HG03521 (cell line): ENCODE data around the gene TUT7.
"Not testable (repeated sequence)": the region's sequence is repeated elsewhere in the genome, so short reads cannot be mapped to it uniquely, and the experiment has no call there.

ENCODE experiments used
- ATAC-seq: cut with Tn5 transposase; IDR thresholded peaks from one replicate; pipeline ENCODE4 v1.9.1; 2021; ENCODE audit warnings: mild to moderate bottlenecking, moderate library complexity; ENCODE audit not compliant: unreplicated experiment

TUT7 gene, protein sequence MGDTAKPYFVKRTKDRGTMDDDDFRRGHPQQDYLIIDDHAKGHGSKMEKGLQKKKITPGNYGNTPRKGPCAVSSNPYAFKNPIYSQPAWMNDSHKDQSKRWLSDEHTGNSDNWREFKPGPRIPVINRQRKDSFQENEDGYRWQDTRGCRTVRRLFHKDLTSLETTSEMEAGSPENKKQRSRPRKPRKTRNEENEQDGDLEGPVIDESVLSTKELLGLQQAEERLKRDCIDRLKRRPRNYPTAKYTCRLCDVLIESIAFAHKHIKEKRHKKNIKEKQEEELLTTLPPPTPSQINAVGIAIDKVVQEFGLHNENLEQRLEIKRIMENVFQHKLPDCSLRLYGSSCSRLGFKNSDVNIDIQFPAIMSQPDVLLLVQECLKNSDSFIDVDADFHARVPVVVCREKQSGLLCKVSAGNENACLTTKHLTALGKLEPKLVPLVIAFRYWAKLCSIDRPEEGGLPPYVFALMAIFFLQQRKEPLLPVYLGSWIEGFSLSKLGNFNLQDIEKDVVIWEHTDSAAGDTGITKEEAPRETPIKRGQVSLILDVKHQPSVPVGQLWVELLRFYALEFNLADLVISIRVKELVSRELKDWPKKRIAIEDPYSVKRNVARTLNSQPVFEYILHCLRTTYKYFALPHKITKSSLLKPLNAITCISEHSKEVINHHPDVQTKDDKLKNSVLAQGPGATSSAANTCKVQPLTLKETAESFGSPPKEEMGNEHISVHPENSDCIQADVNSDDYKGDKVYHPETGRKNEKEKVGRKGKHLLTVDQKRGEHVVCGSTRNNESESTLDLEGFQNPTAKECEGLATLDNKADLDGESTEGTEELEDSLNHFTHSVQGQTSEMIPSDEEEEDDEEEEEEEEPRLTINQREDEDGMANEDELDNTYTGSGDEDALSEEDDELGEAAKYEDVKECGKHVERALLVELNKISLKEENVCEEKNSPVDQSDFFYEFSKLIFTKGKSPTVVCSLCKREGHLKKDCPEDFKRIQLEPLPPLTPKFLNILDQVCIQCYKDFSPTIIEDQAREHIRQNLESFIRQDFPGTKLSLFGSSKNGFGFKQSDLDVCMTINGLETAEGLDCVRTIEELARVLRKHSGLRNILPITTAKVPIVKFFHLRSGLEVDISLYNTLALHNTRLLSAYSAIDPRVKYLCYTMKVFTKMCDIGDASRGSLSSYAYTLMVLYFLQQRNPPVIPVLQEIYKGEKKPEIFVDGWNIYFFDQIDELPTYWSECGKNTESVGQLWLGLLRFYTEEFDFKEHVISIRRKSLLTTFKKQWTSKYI (N-terminal part only)

DNA sequence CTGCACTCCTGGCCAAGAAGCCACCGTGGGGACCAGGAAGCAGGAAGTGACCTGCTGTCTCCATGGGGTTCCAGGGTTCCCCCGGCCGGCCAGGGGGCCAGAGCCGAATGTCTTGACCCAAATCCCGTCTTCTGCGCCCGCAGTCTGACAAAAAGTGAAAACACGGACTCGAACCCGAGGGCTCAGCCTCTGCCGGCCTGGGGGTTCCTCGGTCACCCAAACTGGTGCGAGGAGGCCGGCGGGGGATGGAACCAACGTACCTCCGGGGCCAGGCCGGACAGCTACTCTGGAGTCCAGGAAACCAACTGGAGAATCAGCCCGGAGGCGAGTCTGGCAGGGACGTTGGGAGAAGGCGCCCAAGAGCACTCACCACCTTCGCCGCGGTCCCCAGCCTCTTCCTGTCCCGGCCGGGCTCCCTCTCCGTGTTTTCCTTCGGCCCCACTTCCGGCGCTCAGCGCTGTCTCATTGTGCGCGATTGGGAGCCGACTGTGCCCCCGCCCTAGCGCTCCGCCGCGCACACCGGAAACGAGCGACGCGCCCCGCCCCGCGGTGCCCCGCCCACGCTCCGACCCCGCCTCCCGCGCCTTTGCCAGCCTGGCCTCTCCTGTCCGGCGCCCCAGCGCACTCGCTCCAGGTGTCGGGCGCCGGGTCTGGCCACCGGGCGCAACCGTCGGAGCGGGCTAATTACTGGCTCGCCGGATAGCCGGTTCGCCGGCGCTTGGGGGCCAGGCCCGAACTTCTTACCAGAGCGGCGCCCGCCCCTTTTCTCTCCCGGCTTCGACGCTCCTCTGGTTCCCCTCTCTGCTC is at the start of gene TUT7:
Gene TUT7 (minus strand): TSS at position 400 of the 807 bp plus-strand sequence. CDS start 1,211 bp downstream, outside the sequence.
- ATAC-seq, result peak; percentile 84

DNA sequence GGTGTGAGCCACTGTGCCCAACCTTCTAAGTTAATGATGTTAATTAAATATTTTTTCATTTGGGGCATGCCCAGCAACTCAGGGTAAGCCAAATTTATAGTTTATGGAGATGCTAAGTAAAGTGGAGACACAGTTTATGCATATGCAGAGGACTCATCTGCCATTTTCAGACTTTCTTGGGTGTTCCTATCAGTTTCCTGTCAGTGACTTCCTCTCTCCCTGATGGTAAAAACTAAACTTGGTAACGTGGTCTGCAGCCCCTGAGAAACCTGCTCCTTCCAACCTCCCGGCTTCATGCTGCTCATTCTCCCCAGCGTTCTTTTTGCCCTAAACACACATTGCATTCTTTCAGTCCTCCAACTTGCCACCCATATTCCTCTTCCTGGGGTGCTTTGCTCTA is 48.4 kb upstream of the TUT7 start:
- ATAC-seq, result no peak

DNA sequence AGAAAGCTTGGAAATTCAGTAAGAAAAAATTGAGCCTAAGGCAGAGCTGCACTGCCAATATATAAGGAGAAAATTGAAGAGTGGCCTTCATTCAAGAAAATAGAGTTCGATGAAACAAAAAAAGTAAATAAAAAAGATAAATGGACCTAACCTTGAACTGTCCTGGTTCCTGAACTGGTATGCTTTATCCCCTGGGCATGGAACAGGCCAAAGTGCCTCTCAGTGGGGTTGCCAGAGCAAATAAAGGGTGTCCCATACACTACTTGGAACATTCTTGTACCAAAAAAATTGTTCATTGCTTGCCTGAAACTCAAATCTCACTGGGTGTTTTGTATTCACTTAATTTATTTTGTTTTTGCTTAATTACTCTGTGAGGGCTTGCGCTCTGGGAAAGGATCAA is 42.2 kb upstream of the TUT7 start:
- ATAC-seq, result no peak

DNA sequence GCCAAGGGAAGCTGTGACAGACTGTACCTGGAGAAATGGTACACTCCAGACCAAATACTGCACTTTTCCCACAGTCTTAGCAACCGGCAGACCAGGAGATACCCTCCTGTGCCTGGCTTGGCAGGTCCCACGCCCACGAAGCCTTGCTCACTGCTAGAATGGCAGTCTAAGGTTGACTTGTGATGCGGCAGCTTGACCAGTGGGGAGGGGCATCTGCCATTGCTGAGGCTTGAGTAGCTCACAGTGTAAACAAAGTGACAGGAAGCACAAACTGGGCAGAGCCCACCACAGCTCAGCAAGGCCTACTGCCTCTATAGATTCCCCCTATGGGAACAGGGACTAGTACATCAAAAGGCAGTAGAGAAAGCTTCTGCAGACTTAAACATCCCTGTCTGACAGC is 36.0 kb upstream of the TUT7 start:
- not testable (repeated sequence) for ATAC-seq

DNA sequence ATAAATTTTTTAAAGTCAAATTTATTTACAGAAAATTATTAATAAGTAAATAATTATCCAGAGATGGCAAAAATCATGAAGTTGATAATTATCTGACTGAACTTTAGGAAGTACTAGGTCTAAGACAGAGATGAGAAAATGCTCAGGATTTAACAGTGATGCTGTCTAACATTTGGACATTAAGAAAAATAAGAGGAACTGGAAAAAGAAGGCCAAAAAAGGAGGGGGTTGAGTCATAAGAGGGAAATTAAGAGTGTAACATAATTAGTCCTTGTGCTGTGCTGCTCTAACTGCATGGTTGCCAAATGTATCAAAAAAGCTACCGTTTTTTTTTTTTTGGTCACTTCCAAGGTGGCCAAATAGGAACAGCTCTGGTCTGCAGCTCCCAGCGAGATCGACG is 35.4 kb upstream of the TUT7 start:
- ATAC-seq, result no peak

DNA sequence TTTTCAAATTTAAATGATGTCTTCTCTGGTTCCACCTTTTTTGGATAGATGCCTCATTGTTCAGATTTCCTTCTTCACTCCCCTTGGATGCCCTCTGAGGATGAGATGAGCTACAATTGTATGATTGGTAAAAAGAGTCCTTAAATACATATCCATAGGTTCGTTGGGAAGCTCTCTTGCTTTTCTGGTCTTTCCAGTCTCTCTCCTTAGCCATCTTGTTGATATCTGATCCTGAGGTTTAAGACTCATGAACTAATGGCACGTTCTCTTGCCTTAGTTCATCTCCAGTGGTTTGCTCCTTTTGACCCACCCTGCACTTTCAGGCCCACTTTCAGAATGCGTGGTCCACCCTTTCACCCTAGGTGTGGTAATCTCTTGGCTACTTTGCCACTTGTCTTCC is 33.2 kb upstream of the TUT7 start:
- no peak for ATAC-seq

DNA sequence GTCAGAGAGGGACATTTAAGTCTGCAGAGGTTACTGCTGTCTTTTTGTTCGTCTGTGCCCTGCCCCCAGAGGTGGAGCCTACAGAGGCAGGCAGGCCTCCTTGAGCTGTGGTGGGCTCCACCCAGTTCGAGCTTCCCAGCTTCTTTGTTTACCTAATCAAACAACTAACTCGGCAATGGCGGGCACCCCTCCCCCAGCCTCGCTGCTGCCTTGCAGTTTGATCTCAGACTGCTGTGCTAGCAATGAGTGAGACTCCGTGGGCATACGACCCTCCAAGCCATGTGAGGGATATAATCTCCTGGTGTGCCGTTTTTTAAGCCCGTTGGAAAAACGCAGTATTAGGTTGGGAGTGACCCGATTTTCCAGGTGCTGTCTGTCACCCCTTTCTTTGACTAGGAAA is 28.8 kb upstream of the TUT7 start:
- ATAC-seq, result not testable (repeated sequence)

DNA sequence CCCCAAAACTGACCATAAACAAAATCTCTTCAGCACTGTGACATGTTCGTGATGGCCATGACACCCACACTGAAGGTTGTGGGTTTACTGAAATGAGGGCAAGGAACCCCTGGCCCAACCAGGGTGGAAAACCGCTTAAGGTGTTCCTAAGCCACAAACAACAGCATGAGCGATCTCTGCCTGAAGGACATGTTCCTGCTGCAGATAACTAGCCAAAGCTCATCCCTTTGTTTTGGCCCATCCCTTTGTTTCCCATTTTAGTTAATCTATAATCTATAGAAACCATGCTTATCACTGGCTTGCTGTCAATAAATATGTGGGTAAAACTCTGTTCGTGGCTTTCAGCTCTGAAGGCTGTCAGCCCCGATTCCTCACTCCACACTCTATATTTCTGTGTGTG is 21.8 kb upstream of the TUT7 start:
- no peak for ATAC-seq

DNA sequence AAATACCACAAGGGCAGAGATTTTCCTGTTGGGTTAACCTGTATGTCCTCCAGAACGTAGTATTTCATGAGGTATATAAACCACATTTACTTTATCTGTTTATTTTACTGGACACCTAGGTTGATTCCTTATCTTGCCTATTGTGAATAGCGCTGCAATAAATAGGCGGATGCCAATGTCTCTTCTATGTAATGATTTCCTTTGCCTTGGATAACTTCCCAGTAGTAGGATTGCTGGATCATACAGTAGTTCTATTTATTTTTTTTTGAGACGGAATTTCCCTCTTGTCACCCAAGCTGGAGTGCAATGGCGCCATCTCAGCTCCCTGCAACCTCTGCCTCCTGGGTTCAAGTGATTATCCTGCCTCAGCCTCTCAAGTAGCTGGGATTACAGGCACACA is 15.6 kb upstream of the TUT7 start:
- ATAC-seq, result no peak

DNA sequence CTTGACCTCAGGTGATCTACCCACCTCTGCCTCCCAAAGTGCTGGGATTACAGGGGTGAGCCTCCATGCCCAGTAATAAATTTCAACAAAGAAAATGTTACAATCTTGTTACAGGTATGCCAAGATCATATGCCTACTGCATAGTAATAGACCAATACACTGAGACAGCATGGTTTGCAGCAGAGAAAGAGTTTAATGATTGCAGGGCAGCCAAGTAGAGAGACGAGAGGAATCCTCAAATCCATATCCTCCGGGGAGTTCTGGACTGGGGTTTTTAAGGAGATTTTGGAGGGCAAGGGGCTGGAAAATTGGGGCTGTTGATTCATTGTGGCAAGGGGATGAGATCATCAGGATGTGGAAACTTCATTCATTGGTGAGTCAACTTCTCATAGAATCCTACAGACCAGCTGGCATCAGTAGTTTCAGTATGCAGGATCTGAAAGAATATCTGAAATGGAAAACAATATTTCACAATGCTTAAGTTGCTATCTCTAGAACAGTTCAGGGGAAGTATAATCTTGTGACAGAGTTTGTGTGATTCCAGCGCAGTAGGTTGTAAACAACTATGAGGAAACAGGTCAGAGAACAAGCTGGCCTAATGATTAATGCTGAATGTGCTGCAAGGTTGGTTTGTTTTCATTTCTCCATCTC is 14.8 kb upstream of the TUT7 start:
- ATAC-seq, result no peak

DNA sequence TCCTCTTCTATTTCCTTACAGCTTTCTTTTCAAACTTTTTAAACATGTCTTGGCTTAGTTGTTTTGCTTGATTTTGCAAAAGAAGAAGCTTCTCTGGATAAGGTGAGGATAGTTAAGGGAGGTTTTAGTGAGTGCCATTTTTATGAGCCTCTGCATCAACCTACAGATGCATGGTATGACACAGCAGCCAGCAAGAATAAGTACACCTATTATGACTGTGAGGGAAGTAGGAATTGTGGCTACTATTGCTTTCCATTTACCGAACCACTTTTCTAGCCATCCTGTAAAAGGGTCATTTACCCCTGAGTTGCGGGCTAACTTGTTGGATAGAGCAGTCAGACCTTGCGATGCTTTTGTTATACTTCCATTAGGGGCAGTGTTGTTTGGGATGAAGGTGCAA is 7.0 kb upstream of the TUT7 start:
- no peak for ATAC-seq

DNA sequence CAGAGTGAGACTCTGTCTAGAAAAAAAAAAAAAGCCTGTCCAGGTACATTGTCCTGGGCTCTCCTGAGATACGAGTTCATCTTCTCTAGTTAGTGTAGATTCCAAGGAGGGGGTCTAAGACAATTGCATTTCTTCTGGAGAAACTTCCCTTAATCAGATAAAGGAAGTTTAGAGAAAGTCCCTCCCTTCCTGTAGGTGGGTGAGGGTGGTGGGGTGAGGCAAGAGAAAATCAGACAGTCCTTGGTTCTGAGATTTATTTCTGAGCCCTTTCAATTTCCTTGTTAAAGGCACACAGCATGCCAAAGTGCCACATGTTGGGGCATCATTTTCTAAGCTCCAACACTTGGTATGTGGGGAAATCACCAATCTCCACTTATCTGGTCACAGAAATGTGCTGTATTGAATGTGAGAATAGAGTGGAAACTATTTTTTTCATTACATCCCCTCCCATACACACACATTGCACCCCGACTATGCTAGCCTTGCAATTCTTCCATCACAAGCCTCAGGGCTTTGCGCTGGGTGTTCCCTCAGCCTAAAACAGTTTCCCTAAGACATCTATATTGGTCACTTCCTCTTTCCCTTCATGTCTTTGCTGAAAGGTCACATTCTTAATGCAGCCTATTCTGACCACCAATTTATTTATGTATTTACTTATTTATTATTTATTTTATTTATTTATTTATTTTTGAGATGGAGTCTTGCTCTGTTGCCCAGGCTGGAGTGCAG is 5.1 kb upstream of the TUT7 start:
- ATAC-seq, result no peak

DNA sequence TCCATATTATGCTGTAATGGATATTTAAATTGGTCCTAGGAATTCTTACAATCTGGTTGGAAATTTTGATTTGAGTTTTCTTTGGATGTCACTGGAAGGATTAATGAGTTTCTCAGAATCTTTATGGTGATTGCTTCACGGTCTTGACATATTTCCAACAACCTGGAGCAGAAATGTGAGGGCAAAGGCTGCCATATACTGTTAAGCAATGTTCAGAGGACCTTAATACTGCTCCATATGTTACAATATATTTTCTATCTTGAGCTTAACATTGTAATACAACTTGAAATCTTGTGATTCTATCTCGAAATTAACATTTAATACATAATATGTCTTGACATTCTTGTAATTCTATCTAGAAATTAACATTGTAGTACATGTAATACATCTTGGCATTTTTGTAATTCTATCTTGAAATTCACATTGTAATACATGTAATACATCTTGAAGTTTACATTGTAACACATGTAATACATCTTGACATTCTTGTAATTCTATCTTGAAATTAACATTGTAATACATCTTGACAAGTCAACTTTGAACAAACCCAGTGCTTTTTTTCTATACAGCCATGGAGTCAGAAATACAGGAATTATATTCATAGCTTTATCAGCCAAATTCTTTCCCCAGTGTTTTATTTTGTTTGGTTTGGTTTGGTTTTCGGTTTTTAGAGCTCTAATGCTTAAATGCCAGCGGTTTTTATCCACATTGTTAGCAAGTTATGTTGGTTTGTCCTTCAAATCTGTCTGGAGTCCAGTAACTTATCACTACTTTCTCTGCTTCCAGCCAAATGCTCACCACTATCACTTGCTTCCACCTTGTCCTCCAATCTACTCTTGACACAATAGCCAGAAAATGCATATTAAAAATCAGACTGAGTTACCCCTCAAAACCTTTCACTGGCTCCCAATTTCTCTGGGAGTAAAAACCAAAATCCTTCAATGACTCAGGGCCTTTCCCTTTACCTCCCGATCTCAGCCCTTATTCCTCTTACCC is 3.0 kb upstream of the TUT7 start:
- no peak for ATAC-seq

DNA sequence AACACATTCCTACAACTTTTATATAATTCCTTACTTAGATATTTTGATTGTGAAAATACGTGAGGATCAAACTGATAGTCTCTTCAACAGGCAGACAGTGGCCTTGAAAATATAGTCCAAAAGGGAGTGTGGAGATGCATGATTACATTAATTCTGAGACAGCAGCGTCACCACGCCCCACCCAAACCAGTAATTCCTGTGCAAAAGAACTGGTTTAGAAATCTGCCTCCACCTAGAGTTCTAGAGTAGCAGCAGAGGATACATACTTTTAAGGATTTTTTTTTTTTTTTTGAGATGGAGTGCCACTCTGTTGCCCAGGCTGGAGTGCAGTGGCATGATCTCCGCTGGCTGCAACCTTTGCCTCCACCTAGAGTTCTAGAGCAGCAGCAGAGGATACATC is 1.6 kb upstream of the TUT7 start:
- no peak for ATAC-seq

DNA sequence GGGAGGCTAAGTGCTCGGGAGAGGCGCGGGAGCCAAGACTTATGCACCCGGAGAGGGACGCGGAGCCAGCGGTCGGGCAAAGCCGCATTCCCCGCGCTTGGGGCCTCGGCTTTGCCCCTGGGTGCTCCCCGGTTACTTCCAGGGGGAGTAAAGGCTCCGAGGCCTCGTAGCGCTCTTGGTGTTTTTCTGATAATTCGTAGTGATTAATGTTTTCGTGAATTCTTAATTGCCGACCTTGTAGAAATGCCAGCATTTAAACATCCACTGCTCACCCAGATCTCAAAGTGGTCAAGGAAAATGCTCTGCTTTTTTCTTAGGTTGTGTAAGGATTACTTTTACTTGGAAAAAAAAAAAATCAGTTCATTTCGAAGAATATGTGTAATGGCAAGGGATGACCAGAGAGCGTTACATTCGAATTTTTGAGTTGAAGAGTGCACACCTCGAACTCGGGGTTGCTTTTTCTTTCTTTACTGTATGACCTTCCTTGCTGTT is 654 bp upstream of the TUT7 start:
- no peak for ATAC-seq

DNA sequence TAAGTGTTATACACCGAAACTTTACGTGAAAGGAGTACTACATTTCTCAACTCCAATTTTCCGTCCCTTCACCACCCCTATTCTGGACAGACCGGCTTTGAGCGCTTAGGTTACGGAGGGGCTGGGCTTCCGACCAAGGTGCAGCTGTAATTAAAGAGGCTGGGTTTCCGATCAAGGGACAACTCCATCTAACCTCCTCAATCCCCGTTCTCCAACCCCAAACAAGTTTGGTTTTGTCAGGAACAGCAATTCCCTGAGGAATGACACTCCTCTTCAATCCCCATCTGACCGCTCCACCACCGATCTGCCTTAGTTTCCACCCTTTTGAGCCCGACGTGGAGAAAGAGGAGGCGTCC is 577 bp downstream of the TUT7 start:
- ATAC-seq, result no peak

DNA sequence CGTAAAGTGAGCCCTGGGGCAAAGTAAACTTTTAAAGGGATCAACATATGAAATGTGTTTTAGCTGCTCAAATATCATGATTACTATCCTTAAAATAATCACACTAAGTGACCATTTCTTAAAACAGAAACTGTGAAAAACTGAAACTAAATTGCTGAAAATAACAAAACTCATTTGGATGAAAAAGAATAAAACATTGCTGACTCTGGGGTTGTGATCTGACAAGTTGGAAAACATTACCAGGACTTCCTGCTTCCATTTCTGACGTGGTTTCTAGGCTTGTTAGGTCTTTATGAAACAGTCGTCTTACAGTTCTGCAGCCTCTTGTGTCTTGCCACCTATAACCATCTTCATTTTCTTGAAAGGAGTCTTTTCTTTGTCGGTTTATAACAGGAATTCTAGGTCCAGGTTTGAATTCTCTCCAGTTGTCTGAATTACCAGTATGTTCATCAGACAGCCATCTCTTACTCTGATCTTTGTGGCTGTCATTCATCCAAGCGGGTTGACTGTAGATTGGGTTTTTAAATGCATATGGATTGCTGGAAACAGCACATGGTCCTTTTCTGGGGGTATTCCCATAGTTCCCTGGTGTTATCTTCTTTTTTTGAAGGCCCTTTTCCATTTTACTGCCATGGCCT is 1.7 kb downstream of the TUT7 start:
- ATAC-seq, result no peak
